ENCODE data around the gene TP53I13. TPM values are rescaled to one million over a fixed set of nuclear protein-coding genes. Genes with fewer than 3 reads are reported as not detected.

The TP53I13 gene
- total and polyA plus RNA-seq, 2 donors from 2014 or later = 51.6 to 75.5 TPM

DNA sequence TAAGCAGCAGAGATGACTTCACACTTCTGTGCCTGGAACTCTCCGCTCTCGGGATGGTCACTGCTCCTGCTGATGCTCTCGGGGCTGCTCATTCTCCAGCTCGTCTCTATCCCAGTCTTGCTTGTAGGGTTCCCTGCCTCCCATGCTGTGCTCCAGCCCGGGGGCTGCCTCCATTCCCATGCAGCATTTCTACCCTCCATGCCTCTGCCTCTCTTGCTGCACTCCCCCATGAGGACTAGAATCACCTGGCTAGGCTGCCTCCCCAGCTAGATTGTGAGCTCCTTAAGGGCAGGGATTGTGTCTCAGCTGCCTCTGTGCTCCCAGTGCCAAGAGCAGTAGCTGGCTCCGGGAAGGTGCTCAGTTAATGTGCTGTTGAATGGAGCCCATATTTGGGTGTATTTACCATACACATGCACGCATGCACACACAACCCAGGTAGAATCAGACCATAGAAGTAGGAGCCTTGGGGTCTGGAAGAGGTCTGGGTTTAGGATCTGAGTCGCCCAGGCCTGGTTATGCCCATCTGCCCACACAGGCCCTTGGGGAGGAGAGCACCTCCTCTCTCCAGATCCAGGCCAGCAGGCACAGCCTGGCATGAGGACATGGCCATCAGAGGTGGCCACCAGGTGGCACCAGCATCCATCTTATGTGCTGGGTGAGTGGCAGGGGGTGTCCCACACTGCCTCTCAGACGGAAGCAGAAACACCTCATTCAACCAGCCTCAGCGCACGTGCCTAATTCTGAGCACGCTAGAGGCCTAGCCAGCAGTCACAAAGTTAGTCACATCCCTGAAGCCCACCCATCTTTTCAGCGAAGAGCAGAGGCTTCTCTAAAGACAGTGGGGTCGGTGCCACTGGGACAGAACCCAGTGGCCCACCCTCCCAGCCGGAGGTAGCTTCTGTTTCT, 11.6 kb downstream of the TP53I13 start:
- H3K27ac ChIP-seq (ENCODE audit: low read depth in 2 of 2, low read length in 2 of 2) = no peak overlapping the region
- H3K4me1 ChIP-seq (ENCODE audit: control insufficient read depth in 2 of 3, insufficient read depth in 2 of 3, low read depth in 1 of 3, low read length in 3 of 3) = peaks cover 0 to 7% (median 5%) of the 10 kb centered on the region in 3 donors
- H3K9me3 ChIP-seq (ENCODE audit: control insufficient read depth in 2 of 3, insufficient read depth in 1 of 3, low read length in 3 of 3) = no peaks in the 10 kb centered on the region
- H3K4me3 ChIP-seq (ENCODE audit: low read length in 3 of 3) = no peak overlapping the region
- intact Hi-C loops (cut with DNase I) = no loop called here
- DNase-seq = peak; percentile 84 to 93 (median 89)
- peaks cover 0 to 19% (median 18%) of the 10 kb centered on the region in 3 donors for H3K36me3 ChIP-seq (ENCODE audit: control insufficient read depth in 2 of 3, insufficient read depth in 3 of 3, low read length in 3 of 3)
- H3K9ac ChIP-seq (ENCODE audit: low read length in 3 of 3) = no peak overlapping the region
- TF ChIP-seq, protein P1, sequence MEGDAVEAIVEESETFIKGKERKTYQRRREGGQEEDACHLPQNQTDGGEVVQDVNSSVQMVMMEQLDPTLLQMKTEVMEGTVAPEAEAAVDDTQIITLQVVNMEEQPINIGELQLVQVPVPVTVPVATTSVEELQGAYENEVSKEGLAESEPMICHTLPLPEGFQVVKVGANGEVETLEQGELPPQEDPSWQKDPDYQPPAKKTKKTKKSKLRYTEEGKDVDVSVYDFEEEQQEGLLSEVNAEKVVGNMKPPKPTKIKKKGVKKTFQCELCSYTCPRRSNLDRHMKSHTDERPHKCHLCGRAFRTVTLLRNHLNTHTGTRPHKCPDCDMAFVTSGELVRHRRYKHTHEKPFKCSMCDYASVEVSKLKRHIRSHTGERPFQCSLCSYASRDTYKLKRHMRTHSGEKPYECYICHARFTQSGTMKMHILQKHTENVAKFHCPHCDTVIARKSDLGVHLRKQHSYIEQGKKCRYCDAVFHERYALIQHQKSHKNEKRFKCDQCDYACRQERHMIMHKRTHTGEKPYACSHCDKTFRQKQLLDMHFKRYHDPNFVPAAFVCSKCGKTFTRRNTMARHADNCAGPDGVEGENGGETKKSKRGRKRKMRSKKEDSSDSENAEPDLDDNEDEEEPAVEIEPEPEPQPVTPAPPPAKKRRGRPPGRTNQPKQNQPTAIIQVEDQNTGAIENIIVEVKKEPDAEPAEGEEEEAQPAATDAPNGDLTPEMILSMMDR (IDR thresholded peaks at IDR 0.05; ENCODE audit: borderline replicate concordance, extremely low read depth, insufficient read depth) = peak; percentile 91
- no peak for FAIRE-seq
- H3K27me3 ChIP-seq (ENCODE audit: control insufficient read depth, insufficient read depth, low read length) = no peaks in the 10 kb centered on the region

DNA sequence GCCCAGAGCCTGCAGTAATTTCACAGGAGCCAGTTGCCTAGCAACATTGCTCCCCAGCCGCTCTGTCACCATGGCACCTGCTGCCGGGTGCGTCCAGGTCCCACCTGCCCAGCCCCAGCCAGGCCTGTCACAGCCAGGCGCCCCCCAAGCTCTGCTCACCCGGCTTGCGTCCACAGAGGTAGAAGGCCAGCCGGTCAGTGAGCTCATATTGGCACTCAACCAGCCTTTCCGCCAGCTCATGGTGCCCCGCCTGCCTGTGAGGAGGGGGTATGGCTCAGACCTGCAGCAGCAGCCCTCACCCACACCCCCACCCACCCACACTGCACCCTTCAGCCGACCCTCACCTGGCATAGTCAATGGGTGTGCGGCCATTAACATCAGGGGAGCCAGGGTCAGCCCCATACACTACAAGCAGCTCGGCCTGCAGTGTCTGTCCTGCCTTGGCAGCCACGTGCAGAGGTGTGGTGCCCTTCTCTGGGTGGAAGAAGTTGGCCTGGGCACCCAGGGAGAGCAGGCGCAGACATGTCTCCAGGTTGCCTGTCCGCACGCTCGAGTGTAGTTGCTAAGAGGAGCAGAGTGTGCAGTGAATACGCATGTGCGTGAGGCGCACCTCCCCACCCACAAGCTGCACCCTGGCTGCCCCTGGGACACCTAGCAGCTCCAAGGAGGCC, 13.2 kb downstream of the TP53I13 start:
- Histone ChIP-seq H3K4me1 (ENCODE audit: control insufficient read depth in 2 of 3, insufficient read depth in 2 of 3, low read depth in 1 of 3, low read length in 3 of 3) (peaks cover 0 to 14% (median 5%) of the 10 kb centered on the region in 3 donors), H3K36me3 (ENCODE audit: control insufficient read depth in 2 of 3, insufficient read depth in 3 of 3, low read length in 3 of 3) (peaks cover 0 to 15% (median 8%) of the 10 kb centered on the region in 3 donors), H3K9ac (ENCODE audit: low read length in 3 of 3) (no peak overlapping the region), H3K27me3 (ENCODE audit: control insufficient read depth, insufficient read depth, low read length) (no peaks in the 10 kb centered on the region), H3K9me3 (ENCODE audit: control insufficient read depth in 2 of 3, insufficient read depth in 1 of 3, low read length in 3 of 3) (no peaks in the 10 kb centered on the region), H3K27ac (ENCODE audit: low read depth in 2 of 2, low read length in 2 of 2) (no peak overlapping the region), H3K4me3 (ENCODE audit: low read length in 3 of 3) (no peak overlapping the region)
- intact Hi-C loops (cut with DNase I) = no loop called here
- DNase-seq (peak in 2 of 5 donors; percentile 55 to 73), FAIRE-seq (no peak)
- TF ChIP-seq, protein P1 (IDR thresholded peaks at IDR 0.05; ENCODE audit: borderline replicate concordance, extremely low read depth, insufficient read depth) = no peak

- H3K27ac ChIP-seq (ENCODE audit: low read depth in 2 of 2, low read length in 2 of 2) = no peak overlapping the region
- peak in 1 of 5 donors; percentile 29 for DNase-seq
- intact Hi-C loops (cut with DNase I) = no loop called here
- no peaks in the 10 kb centered on the region for H3K9me3 ChIP-seq (ENCODE audit: control insufficient read depth in 2 of 3, insufficient read depth in 1 of 3, low read length in 3 of 3)
- no peak for FAIRE-seq
- no peaks in the 10 kb centered on the region for H3K27me3 ChIP-seq (ENCODE audit: control insufficient read depth, insufficient read depth, low read length)
- H3K4me1 ChIP-seq (ENCODE audit: control insufficient read depth in 2 of 3, insufficient read depth in 2 of 3, low read depth in 1 of 3, low read length in 3 of 3) = peaks cover 0 to 19% (median 5%) of the 10 kb centered on the region in 3 donors
- no peak overlapping the region for H3K9ac ChIP-seq (ENCODE audit: low read length in 3 of 3)
- no peak overlapping the region for H3K4me3 ChIP-seq (ENCODE audit: low read length in 3 of 3)
- TF ChIP-seq, protein P1 (IDR thresholded peaks at IDR 0.05; ENCODE audit: borderline replicate concordance, extremely low read depth, insufficient read depth) = no peak
- peaks cover 0 to 15% (median 8%) of the 10 kb centered on the region in 3 donors for H3K36me3 ChIP-seq (ENCODE audit: control insufficient read depth in 2 of 3, insufficient read depth in 3 of 3, low read length in 3 of 3)
These were observed 13.8 kb downstream of the TP53I13 start for GRCh38 chr17:29582254-29582765.

Data from kidney (tissue), 14 donors.